GM12873 (cell line): ENCODE results near the gene CUL9.

Experiments
- CTCF ChIP-seq: IDR thresholded peaks from 2 replicates; pipeline ENCODE4 v1.5.1; 2012; ENCODE audit warnings: low read depth, mild to moderate bottlenecking, moderate library complexity, low read length, control low read depth; ENCODE audit not compliant: insufficient read depth; ENCODE audit errors: missing control alignments

Gene CUL9

GRCh38 chr6:43175676-43176422, 6.1 kb upstream of the CUL9 start:
- no peak for TF ChIP-seq CTCF

GRCh38 chr6:43176423-43176786, 5.6 kb upstream of the CUL9 start:
- TF ChIP-seq CTCF: no peak

GRCh38 chr6:43178150-43178549, 3.8 kb upstream of the CUL9 start:
- no peak for TF ChIP-seq CTCF

GRCh38 chr6:43178951-43179830, 2.8 kb upstream of the CUL9 start:
- no peak for TF ChIP-seq CTCF

GRCh38 chr6:43180058-43180457, 1.9 kb upstream of the CUL9 start:
- TF ChIP-seq CTCF: no peak

- TF ChIP-seq CTCF: no peak
Observed at GRCh38 chr6:43180985-43181384, 1.0 kb upstream of the CUL9 start.

- no peak for TF ChIP-seq CTCF
Observed at GRCh38 chr6:43181621-43181941, 415 bp upstream of the CUL9 start.
